Endometrial microvascular endothelial cells (primary cell): ENCODE results near the gene EBPL. TPM values are rescaled to one million over a fixed set of nuclear protein-coding genes. Genes with fewer than 3 reads are reported as not detected.

Experiments
- in situ Hi-C: cut with HindIII; loops from 2 replicates; pipeline ENCODE4 v1.10.0; 2017; ENCODE audit warnings: low sequenced_read_pairs, low pct_unique_long_range_greater_than_20kb; ENCODE audit errors: inconsistent ontology term
- total RNA-seq: library from RNA; depleted of rRNA; stranded (reverse); fragments of >200 nt; gene quantifications from one replicate; pipeline ENCODE4 v1.2.3, GENCODE V29; 2015; ENCODE audit errors: inconsistent ontology term

EBPL gene
- total RNA-seq, 1 donor from 2014 or later: 57.3 TPM

DNA sequence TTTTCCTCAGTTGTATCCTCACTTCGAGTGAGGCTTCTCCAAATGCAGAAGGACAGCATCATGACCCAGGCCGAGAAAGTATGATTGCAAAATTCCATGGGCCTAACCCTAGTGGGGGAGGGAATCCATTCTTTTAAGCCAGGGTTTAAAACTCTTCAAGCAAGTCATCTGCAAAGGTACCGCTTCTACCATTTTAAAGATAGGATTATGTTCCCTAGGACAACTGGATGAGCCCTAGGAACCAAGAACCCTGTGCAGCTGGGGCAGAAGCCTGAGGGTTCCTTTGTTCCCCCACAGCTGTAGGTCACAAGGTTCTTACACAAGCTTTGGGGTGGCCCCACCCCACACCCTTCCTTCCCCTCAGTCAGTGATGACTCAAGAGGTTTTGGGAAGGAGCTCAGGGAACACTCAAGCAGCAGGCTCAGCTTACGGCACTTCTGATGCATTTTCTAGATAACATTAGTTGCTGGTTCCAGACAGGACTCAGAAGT is 49.4 kb downstream of the EBPL start:
- in situ Hi-C loops: no loop called here

DNA sequence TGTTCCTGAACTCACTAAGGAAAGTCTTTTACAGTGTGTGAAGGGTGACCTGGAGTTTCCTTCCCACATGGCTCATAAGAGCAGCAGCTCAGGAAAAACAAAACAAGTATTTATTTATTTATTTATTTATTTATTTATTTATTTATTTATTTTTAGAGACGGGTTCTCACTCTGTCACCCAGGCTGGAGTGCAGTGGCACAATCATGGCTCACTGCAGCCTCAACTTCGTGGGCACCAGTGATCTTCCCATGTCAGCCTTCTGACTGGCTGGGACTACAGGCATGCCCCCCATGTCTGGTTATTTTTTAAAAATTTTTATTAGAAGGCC is 52.6 kb downstream of the EBPL start:
- in situ Hi-C loops: no loop called here

DNA sequence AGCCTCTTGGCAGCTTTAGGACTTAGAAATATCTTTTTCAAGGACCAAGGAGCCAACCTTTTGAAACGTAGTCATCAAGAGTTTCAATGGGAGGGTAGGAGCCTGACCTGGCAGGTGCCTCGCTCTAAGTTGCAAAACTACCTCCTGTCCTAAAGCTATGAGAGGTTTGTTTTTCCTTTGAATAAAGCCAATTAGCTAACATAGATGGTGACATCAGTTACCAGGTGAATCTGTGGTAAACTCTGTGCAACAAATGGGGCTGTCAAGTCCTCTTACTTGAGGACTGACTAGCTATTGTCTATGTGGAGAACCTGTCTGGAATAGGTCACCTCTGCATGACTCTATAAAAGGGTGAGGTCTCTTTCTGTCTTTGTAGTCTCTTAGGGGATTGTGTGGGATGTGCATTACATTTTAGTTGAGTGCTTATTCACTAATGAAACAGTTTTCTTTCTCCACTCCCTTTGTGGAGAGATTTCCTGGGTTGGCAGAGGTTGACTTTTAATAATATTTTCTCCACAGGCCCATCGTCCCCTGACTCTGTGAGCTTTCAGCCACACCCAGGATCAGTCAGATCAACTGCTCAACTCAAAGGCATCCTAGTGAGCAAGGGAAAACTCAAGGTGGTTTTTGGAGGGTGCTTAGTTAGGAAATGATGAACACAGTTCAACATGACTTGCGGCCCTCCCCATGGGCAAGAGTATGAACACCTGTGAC is 53.1 kb downstream of the EBPL start:
- in situ Hi-C loops: no loop called here

DNA sequence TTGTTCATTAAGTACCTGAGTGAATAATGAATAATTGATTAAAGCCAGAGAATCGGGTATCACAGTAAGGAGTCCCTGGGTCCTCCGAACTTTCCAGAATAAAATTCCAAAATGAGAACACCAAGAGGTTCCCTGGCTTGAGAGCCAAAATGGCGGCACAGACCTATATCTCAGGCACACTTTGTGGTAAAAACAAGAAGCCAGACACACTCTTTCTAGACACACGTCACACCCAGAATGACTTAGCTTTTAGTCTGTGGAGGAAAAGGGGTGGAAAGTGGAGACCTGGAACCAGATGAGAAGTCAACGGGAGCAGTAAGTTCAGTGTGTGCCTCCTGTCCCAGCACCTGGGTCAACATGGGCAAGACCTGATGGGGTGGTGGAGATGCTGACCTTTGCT is 54.6 kb downstream of the EBPL start:
- in situ Hi-C loops: no loop called here

GRCh38 chr13:49635599-49636433 is 55.5 kb downstream of the EBPL start:
- in situ Hi-C loops: no loop called here

- in situ Hi-C loops: no loop called here
Observed at GRCh38 chr13:49633710-49634109, 57.6 kb downstream of the EBPL start.

DNA sequence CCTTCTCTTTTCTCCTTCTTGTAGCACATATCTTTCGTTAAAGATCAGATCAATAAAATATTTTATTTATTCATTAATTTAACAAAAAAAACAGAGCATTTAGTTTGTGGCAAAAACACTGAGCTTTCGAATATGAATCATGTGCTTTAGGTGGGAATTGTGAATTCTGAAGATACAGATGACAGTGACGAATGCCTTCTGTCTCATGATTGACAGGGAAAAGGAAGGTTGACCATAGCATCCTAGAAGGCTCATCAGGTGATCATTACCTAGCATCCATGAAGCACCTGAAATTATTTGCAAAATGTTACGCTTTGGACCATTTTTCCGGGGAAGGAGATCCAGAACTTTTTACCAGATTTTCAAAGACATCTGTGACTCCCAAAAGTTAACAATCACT is 59.1 kb downstream of the EBPL start:
- in situ Hi-C loops: no loop called here

DNA sequence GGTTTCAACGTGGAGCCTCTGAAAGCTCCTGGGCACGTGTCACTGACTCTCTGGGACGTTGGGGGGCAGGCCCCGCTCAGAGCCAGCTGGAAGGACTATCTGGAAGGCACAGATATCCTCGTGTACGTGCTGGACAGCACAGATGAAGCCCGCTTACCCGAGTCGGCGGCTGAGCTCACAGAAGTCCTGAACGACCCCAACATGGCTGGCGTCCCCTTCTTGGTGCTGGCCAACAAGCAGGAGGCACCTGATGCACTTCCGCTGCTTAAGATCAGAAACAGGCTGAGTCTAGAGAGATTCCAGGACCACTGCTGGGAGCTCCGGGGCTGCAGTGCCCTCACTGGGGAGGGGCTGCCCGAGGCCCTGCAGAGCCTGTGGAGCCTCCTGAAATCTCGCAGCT is 60.7 kb downstream of the EBPL start:
- in situ Hi-C loops: no loop called here

DNA sequence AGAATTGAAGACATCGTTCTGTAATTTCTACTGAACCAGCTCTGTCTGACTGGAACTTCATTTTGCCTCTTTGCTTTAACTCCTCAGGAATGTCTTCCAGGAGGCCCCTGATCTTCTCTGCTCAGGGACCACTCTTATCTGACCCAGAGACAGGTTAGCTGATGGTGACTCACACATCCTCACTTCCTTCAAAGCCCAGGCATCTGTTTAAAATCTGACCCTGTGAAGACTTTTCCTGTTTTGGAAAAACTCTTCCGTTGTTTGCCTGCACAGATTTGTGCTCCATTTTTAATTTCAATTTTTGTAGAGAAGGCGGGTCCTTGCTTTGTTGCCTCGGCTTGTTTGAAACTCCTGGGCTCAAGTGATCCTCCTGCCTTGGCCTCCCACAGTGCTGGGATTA is 61.3 kb downstream of the EBPL start:
- in situ Hi-C loops: no loop called here

- in situ Hi-C loops: no loop called here
Observed at GRCh38 chr13:49629196-49629938, 61.9 kb downstream of the EBPL start.

GRCh38 chr13:49627831-49628652 is 63.2 kb downstream of the EBPL start, which contains the start of gene ARL11:
Gene ARL11 (plus strand): TSS chr13:49628507. CDS start chr13:49630448, 1,941 bp downstream.
- in situ Hi-C loops: no loop called here

DNA sequence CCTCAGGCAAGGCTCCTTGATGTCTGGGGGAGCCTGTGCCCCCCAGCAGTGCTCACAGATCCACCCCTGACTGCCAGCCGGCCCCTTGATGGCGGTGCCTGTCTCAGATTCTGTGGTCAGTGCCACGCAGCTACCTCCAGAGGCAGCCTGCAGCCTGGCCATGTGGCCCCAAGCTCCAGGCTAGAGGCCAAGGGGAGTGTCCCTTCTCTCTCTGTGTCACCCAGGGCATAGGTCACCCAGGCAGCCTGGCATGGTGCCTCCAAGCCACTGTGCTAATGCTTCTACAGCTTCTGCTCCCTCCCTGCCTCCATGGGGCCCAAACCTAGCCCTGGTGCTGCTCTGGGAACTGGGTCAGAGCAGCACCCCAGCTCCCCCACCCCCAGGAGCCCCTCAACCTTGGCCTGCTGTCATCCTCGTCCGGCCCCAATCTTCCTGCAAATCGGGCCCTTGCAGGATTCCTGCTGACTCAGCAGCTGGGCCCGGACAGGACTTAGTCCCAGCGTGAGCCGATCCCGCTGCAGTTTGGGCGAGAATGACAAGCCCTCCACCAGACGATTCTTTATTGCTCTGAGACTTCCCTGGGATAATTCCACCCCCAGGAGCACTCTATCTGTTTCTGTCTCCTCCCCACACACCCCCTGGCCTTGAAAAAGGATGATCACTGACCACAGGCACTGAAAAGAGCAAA is 65.8 kb downstream of the EBPL start:
- in situ Hi-C loops: no loop called here

DNA sequence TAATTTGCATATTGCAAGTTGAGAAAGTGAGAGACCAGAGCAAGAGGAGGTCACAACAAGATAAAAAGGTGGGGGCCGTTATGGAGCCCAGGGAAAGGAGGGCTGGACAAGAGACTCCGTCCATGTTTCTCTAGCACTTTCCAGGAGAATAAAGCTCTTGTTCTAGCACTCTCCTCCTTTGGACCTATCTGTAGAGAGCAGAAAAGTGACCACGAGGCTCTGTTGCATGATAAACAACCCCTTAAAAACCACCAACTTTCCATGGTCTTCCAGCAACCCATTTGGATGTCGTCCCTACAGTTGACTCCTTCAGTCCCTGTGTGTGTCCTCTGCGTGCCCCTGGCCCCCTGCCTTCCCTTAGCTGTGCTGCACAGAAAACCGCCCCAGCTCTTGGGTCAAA is 67.1 kb downstream of the EBPL start:
- in situ Hi-C loops: no loop called here

GRCh38 chr13:49622174-49622946 is 68.9 kb downstream of the EBPL start:
- in situ Hi-C loops: no loop called here

DNA sequence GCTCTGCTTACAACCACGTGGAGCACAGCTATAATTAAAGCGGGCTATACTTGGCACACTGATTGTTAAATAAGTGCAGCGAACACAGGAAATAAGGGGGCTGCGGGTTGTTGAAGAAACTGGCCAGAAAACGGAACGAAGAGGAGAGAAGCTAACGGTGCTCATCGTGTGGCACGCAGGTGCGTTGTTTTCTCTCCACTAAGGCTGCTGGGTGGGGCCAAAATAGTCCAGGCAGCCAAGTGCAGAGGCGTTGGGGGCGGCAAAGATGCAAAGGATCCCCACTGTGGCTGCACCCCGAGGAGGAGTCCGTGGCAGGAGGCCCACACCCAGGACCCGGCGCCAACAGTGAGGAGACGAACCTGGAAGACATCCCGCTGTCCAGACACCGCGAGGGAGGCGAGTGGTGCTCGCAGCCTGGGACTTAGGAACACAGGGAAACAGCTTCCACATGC is 71.1 kb downstream of the EBPL start:
- in situ Hi-C loops: no loop called here

DNA sequence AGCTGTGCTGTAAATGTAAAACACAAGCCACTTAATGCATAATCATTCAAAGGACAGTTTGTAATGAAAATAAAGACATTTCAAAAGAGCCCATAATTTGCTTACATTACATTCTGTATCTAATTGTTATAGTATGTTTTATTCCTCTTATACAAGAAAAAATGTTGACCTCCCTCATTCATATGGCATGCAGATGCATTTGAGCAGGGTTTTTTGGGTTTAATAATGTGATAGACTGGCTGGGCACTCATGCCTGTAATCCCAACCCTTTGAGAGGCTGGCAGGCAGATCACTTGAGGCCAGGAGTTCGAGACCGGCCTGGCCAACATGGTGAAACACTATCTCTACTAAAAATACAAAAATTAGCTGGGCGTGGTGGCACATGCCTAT is 74.6 kb downstream of the EBPL start:
- in situ Hi-C loops: no loop called here

DNA sequence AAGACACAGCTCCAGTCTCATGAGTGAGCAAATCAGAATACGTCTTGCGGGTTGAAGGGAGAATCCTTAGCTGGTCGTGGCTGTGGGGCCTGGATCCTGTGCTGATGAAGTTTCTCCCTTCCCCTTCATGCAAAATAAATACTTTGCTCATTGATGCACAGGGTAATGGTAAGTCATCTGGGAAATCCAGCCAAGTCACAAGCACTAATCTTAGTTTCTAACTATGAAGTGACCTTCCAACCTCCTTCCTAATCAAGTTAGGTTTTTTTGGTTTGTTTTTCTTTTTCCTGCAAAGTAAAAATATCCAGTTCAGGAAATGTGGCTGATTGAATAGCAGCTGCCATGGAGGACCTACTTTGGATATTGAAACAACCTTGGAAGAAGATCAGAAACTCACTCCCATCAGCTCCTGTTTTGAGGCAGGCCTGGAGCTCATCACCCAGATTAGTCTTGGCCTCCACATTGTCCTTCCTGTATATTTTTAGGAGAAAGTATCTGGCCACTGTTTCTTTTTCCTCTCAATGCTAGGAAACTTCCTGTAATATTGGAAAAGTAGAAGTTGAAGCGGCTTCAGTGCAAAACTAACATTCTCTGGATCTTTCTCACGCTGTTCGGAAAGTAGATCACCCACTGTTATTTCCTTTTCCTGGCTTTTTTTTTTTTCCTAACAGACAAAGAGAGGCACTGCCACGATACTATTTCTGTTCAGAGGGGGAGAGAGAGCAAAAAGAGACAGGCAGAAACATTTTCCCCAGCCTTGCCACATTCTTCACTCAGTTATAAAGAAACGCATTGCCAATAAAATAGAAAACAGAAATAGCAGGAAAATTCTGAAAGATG is 75.2 kb downstream of the EBPL start:
- in situ Hi-C loops: no loop called here
